MCF 10A (cell line): ENCODE measurements around the gene YEATS2. TPM values are rescaled to one million over a fixed set of nuclear protein-coding genes. Genes with fewer than 3 reads are reported as not detected.

Experiments
- BruUV-seq: library from RNA; stranded (reverse); fragments of 400-500 nt; replicated peaks from 2 replicates; lab custom pipeline; 2021; lab: Mats Ljungman, UMichigan
- CTCF ChIA-PET: fragments of 300-600 bp; sonication (Branson Sonifier 250); formaldehyde crosslinking; extraction: SDS; loops from one replicate; lab custom pipeline; 2021; ENCODE audit warnings: antibody characterized with exemption, inconsistent platforms; lab: Yijun Ruan, JAX
- POLR2A ChIA-PET: fragments of 300-600, 350-650 bp; sonication (Branson Sonifier 250); formaldehyde crosslinking; extraction: SDS; loops from one replicate; lab custom pipeline; 2020; ENCODE audit warnings: antibody characterized with exemption, inconsistent platforms; lab: Yijun Ruan, JAX
- DNase-seq: peaks from one replicate; pipeline ENCODE4 v3.0.0-alpha.2; 2018; ENCODE audit not compliant: unreplicated experiment
- H3K27ac Mint-ChIP-seq: one replicate; pipeline ENCODE4 v1.8.0; 2022; ENCODE audit warnings: mild to moderate bottlenecking, low read depth, mixed read lengths; ENCODE audit not compliant: unreplicated experiment
- H3K27me3 Mint-ChIP-seq: one replicate; pipeline ENCODE4 v1.8.0; 2022; ENCODE audit warnings: mixed read lengths; ENCODE audit not compliant: insufficient read depth, unreplicated experiment
- H3K36me3 Mint-ChIP-seq: one replicate; pipeline ENCODE4 v1.8.0; 2022; ENCODE audit warnings: mild to moderate bottlenecking, moderate library complexity, mixed read lengths; ENCODE audit not compliant: insufficient read depth, unreplicated experiment
- H3K4me1 Mint-ChIP-seq: one replicate; pipeline ENCODE4 v1.8.0; 2022; ENCODE audit warnings: mixed read lengths; ENCODE audit not compliant: insufficient read depth, unreplicated experiment
- H3K4me3 Mint-ChIP-seq: one replicate; pipeline ENCODE4 v1.8.0; 2022; ENCODE audit warnings: mild to moderate bottlenecking, moderate library complexity, mixed read lengths; ENCODE audit not compliant: unreplicated experiment
- H3K9me3 Mint-ChIP-seq: one replicate; pipeline ENCODE4 v1.8.0; 2022; ENCODE audit warnings: mixed read lengths; ENCODE audit not compliant: unreplicated experiment
- intact Hi-C: fragments of 100-400 bp; cut with micrococcal nuclease; formaldehyde crosslinking; loops from 2 replicates; pipeline ENCODE4 v1.14.1; 2022
- total RNA-seq: library from RNA; stranded (reverse); gene quantifications from 2 replicates; pipeline ENCODE4 v1.2.3, GENCODE V29; 2022
- TF ChIP-seq, protein P1 (sequence below): fragments of 200-600 bp; IDR thresholded peaks from one replicate; pipeline ENCODE4 v1.8.0; 2022; ENCODE audit warnings: antibody characterized with exemption, mild to moderate bottlenecking; ENCODE audit not compliant: unreplicated experiment

The YEATS2 gene
- total RNA-seq, 1 experiment from 2014 or later, result 29.4 TPM

DNA sequence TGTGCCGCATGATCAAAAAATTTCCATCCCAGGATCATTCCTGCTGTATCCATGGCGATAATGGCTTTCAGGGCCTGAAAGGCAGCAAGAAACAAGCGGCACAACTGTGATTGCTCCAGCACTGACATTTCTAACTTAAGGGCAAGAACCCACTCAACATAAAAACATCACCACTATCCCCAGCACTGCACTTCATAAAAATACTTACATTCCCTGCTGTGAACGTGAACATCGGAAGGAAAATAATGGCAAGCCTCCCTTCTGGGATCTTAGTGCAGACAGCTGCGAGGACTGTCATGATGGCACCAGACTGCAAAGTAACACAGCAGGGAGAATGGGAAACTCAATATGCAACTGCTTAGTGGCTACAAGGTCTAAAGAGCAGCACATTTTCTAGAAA lies 135.9 kb downstream of the YEATS2 start:
- TF ChIP-seq, protein P1, sequence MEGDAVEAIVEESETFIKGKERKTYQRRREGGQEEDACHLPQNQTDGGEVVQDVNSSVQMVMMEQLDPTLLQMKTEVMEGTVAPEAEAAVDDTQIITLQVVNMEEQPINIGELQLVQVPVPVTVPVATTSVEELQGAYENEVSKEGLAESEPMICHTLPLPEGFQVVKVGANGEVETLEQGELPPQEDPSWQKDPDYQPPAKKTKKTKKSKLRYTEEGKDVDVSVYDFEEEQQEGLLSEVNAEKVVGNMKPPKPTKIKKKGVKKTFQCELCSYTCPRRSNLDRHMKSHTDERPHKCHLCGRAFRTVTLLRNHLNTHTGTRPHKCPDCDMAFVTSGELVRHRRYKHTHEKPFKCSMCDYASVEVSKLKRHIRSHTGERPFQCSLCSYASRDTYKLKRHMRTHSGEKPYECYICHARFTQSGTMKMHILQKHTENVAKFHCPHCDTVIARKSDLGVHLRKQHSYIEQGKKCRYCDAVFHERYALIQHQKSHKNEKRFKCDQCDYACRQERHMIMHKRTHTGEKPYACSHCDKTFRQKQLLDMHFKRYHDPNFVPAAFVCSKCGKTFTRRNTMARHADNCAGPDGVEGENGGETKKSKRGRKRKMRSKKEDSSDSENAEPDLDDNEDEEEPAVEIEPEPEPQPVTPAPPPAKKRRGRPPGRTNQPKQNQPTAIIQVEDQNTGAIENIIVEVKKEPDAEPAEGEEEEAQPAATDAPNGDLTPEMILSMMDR, result no peak
- intact Hi-C loops, result no loop called here
- Mint-ChIP-seq H3K4me1 (no peaks in the 10 kb centered on the region), H3K27me3 (no peaks in the 10 kb centered on the region), H3K27ac (no peak overlapping the region), H3K4me3 (no peak overlapping the region), H3K9me3 (no peaks in the 10 kb centered on the region), H3K36me3 (peaks cover 75% of the 10 kb centered on the region)
- BruUV-seq, result no TSS peak
- DNase-seq, result no peak
- CTCF ChIA-PET, result no interaction called here
- POLR2A ChIA-PET, result interaction anchor here (2.4 kb wide), 1 partner anchor 11 kb away, joined by 10 read pairs; no protein-coding TSS in a partner anchor

DNA sequence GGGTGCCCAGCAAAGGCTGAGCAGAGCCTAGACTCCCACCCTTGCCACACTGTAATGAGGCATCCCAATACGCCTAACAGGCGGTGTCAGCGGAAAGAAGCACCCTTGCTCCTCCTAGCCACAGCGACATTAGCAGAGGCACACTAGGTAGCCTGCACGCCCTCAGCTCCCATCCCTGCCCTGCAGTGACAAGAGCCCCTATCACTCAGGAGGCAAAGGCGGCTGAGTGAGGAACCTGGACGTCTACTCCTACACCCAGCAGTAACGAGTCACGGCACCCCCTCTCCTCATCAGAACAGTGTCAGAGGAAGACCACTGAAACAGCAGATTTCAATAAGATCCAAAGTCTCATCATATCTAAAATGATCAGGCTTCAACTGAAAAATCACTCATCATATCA lies 139.8 kb downstream of the YEATS2 start:
- no peaks in the 10 kb centered on the region for H3K9me3 Mint-ChIP-seq
- H3K4me3 Mint-ChIP-seq, result no peak overlapping the region
- ChIA-PET POLR2A (interaction anchor here (0.7 kb wide), 1 partner anchor 386 kb away, joined by 3 read pairs; no protein-coding TSS in a partner anchor), CTCF (no interaction called here)
- intact Hi-C loops, result no loop called here
- H3K36me3 Mint-ChIP-seq, result peaks cover 90% of the 10 kb centered on the region
- no TSS peak for BruUV-seq
- TF ChIP-seq, protein P1, result no peak
- H3K27me3 Mint-ChIP-seq, result no peaks in the 10 kb centered on the region
- H3K27ac Mint-ChIP-seq, result no peak overlapping the region
- DNase-seq, result no peak
- no peaks in the 10 kb centered on the region for H3K4me1 Mint-ChIP-seq

DNA sequence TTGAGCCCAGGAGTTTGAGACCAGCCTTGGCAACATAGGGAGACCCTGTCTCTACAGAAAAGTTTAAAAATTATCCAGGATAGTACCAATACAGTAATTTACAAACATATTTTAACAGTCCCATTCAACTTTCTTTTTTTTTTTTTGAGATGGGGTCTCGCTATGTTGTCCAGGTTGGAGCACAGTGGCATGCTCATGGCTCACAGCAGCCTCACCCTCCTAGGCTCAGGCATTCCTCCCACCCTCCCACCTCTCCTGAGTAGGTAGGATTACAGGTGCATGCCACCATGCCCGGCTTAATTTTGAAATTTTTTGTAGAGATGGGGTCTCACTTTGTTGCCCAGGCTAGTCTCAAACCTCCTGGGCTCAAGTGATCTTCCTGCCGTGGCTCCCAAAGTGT lies 140.3 kb downstream of the YEATS2 start:
- POLR2A ChIA-PET, result no interaction called here
- no peak overlapping the region for H3K27ac Mint-ChIP-seq
- intact Hi-C loops, result no loop called here
- BruUV-seq, result no TSS peak
- H3K27me3 Mint-ChIP-seq, result no peaks in the 10 kb centered on the region
- H3K9me3 Mint-ChIP-seq, result no peaks in the 10 kb centered on the region
- TF ChIP-seq, protein P1, result no peak
- H3K4me3 Mint-ChIP-seq, result no peak overlapping the region
- peaks cover 91% of the 10 kb centered on the region for H3K36me3 Mint-ChIP-seq
- no peak for DNase-seq
- CTCF ChIA-PET, result no interaction called here
- H3K4me1 Mint-ChIP-seq, result no peaks in the 10 kb centered on the region

DNA sequence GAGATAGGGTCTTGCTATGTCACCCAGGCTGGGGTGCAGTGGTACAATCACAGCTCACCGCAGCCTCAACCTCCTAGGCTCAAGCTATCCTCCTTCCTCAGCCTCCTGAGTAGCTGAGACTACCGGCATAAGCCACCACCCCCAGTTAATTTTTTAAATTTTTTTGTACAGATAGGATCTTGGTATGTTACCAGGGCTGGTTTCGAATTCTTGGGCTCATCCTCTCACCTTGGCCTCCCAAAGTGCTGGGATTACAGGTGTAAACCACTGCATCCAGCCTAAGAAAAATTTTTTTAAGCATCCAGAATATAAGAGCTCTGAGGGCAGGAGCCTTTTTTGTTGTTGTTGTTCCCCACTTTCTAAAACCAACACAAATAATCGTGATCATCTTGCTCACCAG lies 142.2 kb downstream of the YEATS2 start:
- peaks cover 92% of the 10 kb centered on the region for H3K36me3 Mint-ChIP-seq
- no peak overlapping the region for H3K27ac Mint-ChIP-seq
- H3K9me3 Mint-ChIP-seq, result no peaks in the 10 kb centered on the region
- intact Hi-C loops, result no loop called here
- ChIA-PET POLR2A (no interaction called here), CTCF (interaction anchor here (0.6 to 1.2 kb wide), 4 partner anchors 10 to 393 kb away, joined by 3 to 4 read pairs (median 3); partner anchors contain the start of gene PARL)
- H3K4me1 Mint-ChIP-seq, result peaks cover 4% of the 10 kb centered on the region
- no TSS peak for BruUV-seq
- no peak overlapping the region for H3K4me3 Mint-ChIP-seq
- no peak for DNase-seq
- TF ChIP-seq, protein P1, result no peak
- H3K27me3 Mint-ChIP-seq, result no peaks in the 10 kb centered on the region
